HCT116 (cell line): Measurements from ENCODE around the gene SDC3. TPM values are rescaled to one million over a fixed set of nuclear protein-coding genes. Genes with fewer than 3 reads are reported as not detected.

Experiments used
- ATAC-seq: fragments of 200-7000 bp; cut with Tn5 transposase; 2 replicates; pipeline ENCODE4 v1.9.1; 2020; ENCODE audit warnings: mild to moderate bottlenecking, moderate library complexity
- BruUV-seq: library from RNA; stranded (reverse); fragments of 400-500 nt; replicated peaks from 2 replicates; lab custom pipeline; 2021; lab: Mats Ljungman, UMichigan
- CTCF ChIA-PET: fragments of 300-600 bp; sonication (Branson Sonifier 250); formaldehyde crosslinking; loops from one replicate; lab custom pipeline; 2021; ENCODE audit warnings: antibody characterized with exemption; lab: Charles Lee
- POLR2A ChIA-PET: fragments of 300-600, 350-600 bp; sonication (Branson Sonifier 250); formaldehyde crosslinking; loops from one replicate; lab custom pipeline; 2021; ENCODE audit warnings: antibody characterized with exemption; lab: Charles Lee
- RAD21 ChIA-PET, 2 experiments: fragments of 300-600 bp; sonication (Branson Sonifier 250); formaldehyde crosslinking; loops; one replicate each; lab custom pipeline; 2023; ENCODE audit warnings: low total read pairs in 2 of 2; ENCODE audit not compliant: uncharacterized antibody in 2 of 2, unreplicated experiment in 2 of 2, low non-redundant PET in 1 of 2; lab: Charles Lee
- DNase-seq: peaks from one replicate; pipeline ENCODE4 v3.0.0-alpha.2; 2010; ENCODE audit warnings: low read depth, low spot score
- H2AFZ ChIP-seq: fragments of 200-600 bp; shearing (Covaris generic), sonication (generic); 2 replicates; pipeline ENCODE4 v1.6.1; 2017; ENCODE audit warnings: low read depth, mixed run types, mixed read lengths, antibody characterized with exemption, low read length; ENCODE audit not compliant: poor library complexity, severe bottlenecking
- H3K27ac ChIP-seq: 2 replicates; pipeline ENCODE4 v1.5.1; 2012; ENCODE audit warnings: low read depth, low read length
- H3K27me3 ChIP-seq: fragments of 200-600 bp; sonication (generic); 2 replicates; pipeline ENCODE4 v1.6.1; 2016; ENCODE audit warnings: mixed run types, low read length, mixed read lengths; ENCODE audit not compliant: insufficient read depth
- H3K36me3 ChIP-seq, 2 experiments: fragments of 200-500 bp in 1 of 2; fragments of 200-600 bp in 1 of 2; sonication (Bioruptor generic) in 1 of 2; sonication (generic) in 1 of 2; 2 replicates each; pipeline versions ENCODE4 v1.5.1 to v1.6.1; 2014 to 2016; ENCODE audit warnings: low read length in 2 of 2, inconsistent platforms in 1 of 2, mixed read lengths in 1 of 2, mixed run types in 1 of 2; ENCODE audit not compliant: insufficient read depth in 2 of 2, control insufficient read depth in 1 of 2
- H3K4me1 ChIP-seq, 2 experiments: fragments of 200-600 bp in 1 of 2; sonication (generic) in 1 of 2; 2 replicates each; pipeline versions ENCODE4 v1.5.1 to v1.6.1; 2012 to 2017; ENCODE audit warnings: low read length in 2 of 2, inconsistent platforms in 1 of 2, mild to moderate bottlenecking in 1 of 2, mixed read lengths in 1 of 2, mixed run types in 1 of 2, moderate library complexity in 1 of 2; ENCODE audit not compliant: insufficient read depth in 2 of 2, control insufficient read depth in 1 of 2
- H3K4me2 ChIP-seq: fragments of 200-600 bp; sonication (generic); 2 replicates; pipeline ENCODE4 v1.6.1; 2017; ENCODE audit warnings: mixed run types, low read length, mixed read lengths
- H3K4me3 ChIP-seq, 2 experiments: fragments of 200-600 bp in 1 of 2; sonication (generic) in 1 of 2; replicated peaks in 1 of 2; 2 replicates each; pipeline ENCODE4 v1.5.1; 2011 to 2016; ENCODE audit warnings: low read length in 2 of 2, control low read depth in 1 of 2, low read depth in 1 of 2, mild to moderate bottlenecking in 1 of 2, mixed read lengths in 1 of 2, mixed run types in 1 of 2
- H3K79me2 ChIP-seq: fragments of 200-600 bp; sonication (generic); 2 replicates; pipeline ENCODE4 v1.6.1; 2017; ENCODE audit warnings: mild to moderate bottlenecking, mixed run types, low read length, moderate library complexity, mixed read lengths; ENCODE audit not compliant: insufficient read depth
- H3K9ac ChIP-seq: fragments of 200-600 bp; sonication (generic); 2 replicates; pipeline ENCODE4 v1.6.1; 2016; ENCODE audit warnings: low read length, mixed read lengths
- H3K9me2 ChIP-seq: fragments of 200-600 bp; sonication (generic), shearing (Covaris generic); 2 replicates; pipeline ENCODE4 v1.6.1; 2017; ENCODE audit warnings: mixed run types, mild to moderate bottlenecking, moderate library complexity; ENCODE audit not compliant: insufficient read depth
- H3K9me3 ChIP-seq, 2 experiments: fragments of 200-500 bp in 1 of 2; fragments of 200-600 bp in 1 of 2; sonication (Bioruptor generic) in 1 of 2; sonication (generic) in 1 of 2; 2 replicates each; pipeline ENCODE4 v1.6.1; 2014 to 2017; ENCODE audit warnings: low read length in 2 of 2, mixed read lengths in 2 of 2, inconsistent platforms in 1 of 2, low read depth in 1 of 2, mild to moderate bottlenecking in 1 of 2, mixed run types in 1 of 2, moderate library complexity in 1 of 2; ENCODE audit not compliant: control insufficient read depth in 1 of 2, insufficient read depth in 1 of 2
- H4K20me1 ChIP-seq: fragments of 200-600 bp; sonication (generic), shearing (Covaris generic); 2 replicates; pipeline ENCODE4 v1.6.1; 2017; ENCODE audit warnings: mixed run types, mild to moderate bottlenecking, moderate library complexity; ENCODE audit not compliant: insufficient read depth
- ATF3 ChIP-seq: IDR thresholded peaks from 2 replicates; pipeline ENCODE4 v1.6.1; 2012
- CTCF ChIP-seq, 3 experiments: fragments of 200-600 bp in 1 of 3; sonication (generic) in 1 of 3; IDR thresholded peaks in 2 of 3; conservative IDR thresholded peaks in 1 of 3; 2 replicates each; pipeline ENCODE4 v1.5.1; 2012 to 2017; ENCODE audit warnings: low read depth in 2 of 3, low read length in 2 of 3, antibody characterized with exemption in 1 of 3, borderline replicate concordance in 1 of 3, control low read depth in 1 of 3, mild to moderate bottlenecking in 1 of 3, mixed read lengths in 1 of 3, mixed run types in 1 of 3, moderate library complexity in 1 of 3; ENCODE audit not compliant: insufficient read depth in 1 of 3
- EGR1 ChIP-seq: IDR thresholded peaks from 2 replicates; pipeline ENCODE4 v1.6.1; 2012; ENCODE audit warnings: low read depth
- ELF1 ChIP-seq: IDR thresholded peaks from 2 replicates; pipeline ENCODE4 v1.6.1; 2012; ENCODE audit warnings: low read depth, borderline replicate concordance
- EZH2 ChIP-seq: fragments of 200-600 bp; sonication (generic); IDR thresholded peaks from 2 replicates; pipeline ENCODE4 v1.6.1; 2017; ENCODE audit warnings: antibody characterized with exemption, mixed run types
- EZH2phosphoT487 ChIP-seq: fragments of 200-600 bp; IDR thresholded peaks from 2 replicates; pipeline ENCODE4 v1.6.1; 2018; ENCODE audit warnings: antibody characterized with exemption, borderline replicate concordance
- FOSL1 ChIP-seq: IDR thresholded peaks from 2 replicates; pipeline ENCODE4 v1.6.1; 2012; ENCODE audit warnings: low read depth
- JUND ChIP-seq: IDR thresholded peaks from 2 replicates; pipeline ENCODE4 v1.6.1; 2012
- POLR2A ChIP-seq: IDR thresholded peaks from 2 replicates; pipeline ENCODE4 v1.7.0; 2011; ENCODE audit warnings: borderline replicate concordance; ENCODE audit not compliant: insufficient read depth, insufficient read length; ENCODE audit errors: extremely low read depth
- POLR2AphosphoS5 ChIP-seq: IDR thresholded peaks from 2 replicates; pipeline ENCODE4 v1.6.1; 2011; ENCODE audit warnings: mild to moderate bottlenecking, low read depth, low read length, moderate library complexity
- RAD21 ChIP-seq: IDR thresholded peaks from 2 replicates; pipeline ENCODE4 v1.6.1; 2012; ENCODE audit warnings: low read depth, mild to moderate bottlenecking
- SIN3A ChIP-seq: IDR thresholded peaks from 2 replicates; pipeline ENCODE4 v1.6.1; 2012; ENCODE audit warnings: low read depth
- SP1 ChIP-seq: IDR thresholded peaks from 2 replicates; pipeline ENCODE4 v1.6.1; 2012; ENCODE audit warnings: low read depth
- TCF7L2 ChIP-seq: IDR thresholded peaks from 2 replicates; pipeline ENCODE4 v1.7.0; 2011; ENCODE audit warnings: borderline replicate concordance, inconsistent platforms; ENCODE audit not compliant: insufficient read depth, insufficient read length; ENCODE audit errors: extremely low read depth
- YY1 ChIP-seq: IDR thresholded peaks from 2 replicates; pipeline ENCODE4 v1.6.1; 2011; ENCODE audit warnings: low read length, low read depth, moderate library complexity, mild to moderate bottlenecking; ENCODE audit not compliant: insufficient replicate concordance; ENCODE audit errors: extremely low read depth
- ZBTB33 ChIP-seq: IDR thresholded peaks from 2 replicates; pipeline ENCODE4 v1.6.1; 2011; ENCODE audit warnings: mild to moderate bottlenecking, low read length, moderate library complexity; ENCODE audit not compliant: insufficient replicate concordance; ENCODE audit errors: extremely low read depth
- intact Hi-C: fragments of 100-400 bp; cut with micrococcal nuclease; formaldehyde crosslinking; loops from 2 replicates; pipeline ENCODE4 v1.10.0; 2022
- total RNA-seq: library from RNA; stranded (reverse); gene quantifications from one replicate; pipeline ENCODE4 v1.2.1, GENCODE V29; 2021; ENCODE audit not compliant: unreplicated experiment

The SDC3 gene
- total RNA-seq, 1 experiment from 2014 or later, result 40.1 TPM

DNA sequence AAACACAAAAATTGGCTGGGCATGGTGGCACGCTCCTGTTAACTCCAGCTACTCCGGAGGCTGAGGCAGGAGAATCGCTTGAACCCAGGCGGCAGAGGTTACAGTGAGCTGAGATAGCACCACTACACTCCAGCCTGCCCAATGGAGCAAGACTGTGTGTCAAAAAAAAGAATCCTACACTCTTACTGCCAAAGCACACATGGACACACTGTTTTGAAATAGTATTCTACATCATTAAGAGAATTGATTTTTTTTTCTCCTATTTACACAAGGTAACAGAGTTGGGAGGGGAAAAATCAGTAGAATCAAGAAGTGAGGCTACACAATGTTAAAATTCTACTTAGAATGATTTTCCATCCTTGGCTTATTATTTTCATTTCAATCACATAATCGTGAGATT, 42.1 kb upstream of the SDC3 start:
- Histone ChIP-seq H3K4me2 (no peak overlapping the region), H4K20me1 (peaks cover 9% of the 10 kb centered on the region; the same call in 1 of the 2 replicates), H2AFZ (no peak overlapping the region), H3K27ac (no peak overlapping the region), H3K4me3 (no peak overlapping the region), H3K9me2 (no peaks in the 10 kb centered on the region), H3K4me1 (no peaks in the 10 kb centered on the region), H3K9ac (no peak overlapping the region), H3K27me3 (no peaks in the 10 kb centered on the region), H3K9me3 (no peaks in the 10 kb centered on the region)
- intact Hi-C loops, result no loop called here
- CTCF ChIA-PET, result no interaction called here
- no peak for DNase-seq
- no TSS peak for BruUV-seq
- RAD21 ChIA-PET, result no interaction called here
- ATAC-seq, result no peak
- no peak for TF ChIP-seq JUND
- no peak for TF ChIP-seq SIN3A
- TF ChIP-seq TCF7L2, result no peak
- TF ChIP-seq, all 23 proteins: peak for 0
- peaks cover 52 to 58% of the 10 kb centered on the region in 2 experiments; a peak in 3 of 4 replicates for H3K36me3 ChIP-seq
- peaks cover 79% of the 10 kb centered on the region for H3K79me2 ChIP-seq
- POLR2A ChIA-PET, result no interaction called here

GRCh38 chr1:30950053-30950452, 41.5 kb upstream of the SDC3 start:
- POLR2A ChIA-PET, result no interaction called here

More at GRCh38 chr1:30950053-30950452, 41.5 kb upstream of the SDC3 start:
- H2AFZ ChIP-seq, result no peak overlapping the region
- TF ChIP-seq ELF1, result no peak
- TF ChIP-seq ZBTB33, result no peak
- no peak for TF ChIP-seq CTCF (IDR thresholded peaks at IDR 0.05 in 2 of 3, conservative IDR thresholded peaks at IDR 0.05 in 1 of 3; ENCODE audit: borderline replicate concordance in 1 of 3, insufficient read depth in 1 of 3, low read depth in 2 of 3, low read length in 2 of 3)
- TF ChIP-seq RAD21, result no peak
- TF ChIP-seq POLR2A, result no peak
- no peak for TF ChIP-seq EGR1
- TF ChIP-seq POLR2AphosphoS5, result no peak
- TF ChIP-seq EZH2phosphoT487, result no peak
- no peak for TF ChIP-seq TCF7L2
- TF ChIP-seq SP1, result no peak
- no peak for TF ChIP-seq YY1
- TF ChIP-seq EZH2, result no peak
- TF ChIP-seq ATF3, result no peak
- TF ChIP-seq FOSL1, result no peak
- intact Hi-C loops, result no loop called here
- H3K9ac ChIP-seq, result no peak overlapping the region
- H3K4me2 ChIP-seq, result no peak overlapping the region
- RAD21 ChIA-PET, result no interaction called here
- H3K79me2 ChIP-seq, result peaks cover 79% of the 10 kb centered on the region
- peaks cover 9% of the 10 kb centered on the region; the same call in 1 of the 2 replicates for H4K20me1 ChIP-seq
- BruUV-seq, result no TSS peak
- no peaks in the 10 kb centered on the region for H3K4me1 ChIP-seq
- no peaks in the 10 kb centered on the region for H3K9me3 ChIP-seq
- no peak overlapping the region for H3K27ac ChIP-seq
- no peaks in the 10 kb centered on the region for H3K9me2 ChIP-seq
- H3K36me3 ChIP-seq, result peaks cover 51 to 59% of the 10 kb centered on the region in 2 experiments; a peak in 3 of 4 replicates
- DNase-seq (no peak), ATAC-seq (no peak)
- no peak overlapping the region for H3K4me3 ChIP-seq
- CTCF ChIA-PET, result no interaction called here
- no peaks in the 10 kb centered on the region for H3K27me3 ChIP-seq
